Aorta (tissue), 5 donors: ENCODE data around the gene IGSF6. TPM values are rescaled to one million over a fixed set of nuclear protein-coding genes. Genes with fewer than 3 reads are reported as not detected.
"Not testable (repeated sequence)": the region's sequence is repeated elsewhere in the genome, so short reads cannot be mapped to it uniquely, and the experiment has no call there.

Source experiments
- ATAC-seq: fragments of 200-7000 bp; cut with Tn5 transposase; one replicate; pipeline ENCODE4 v1.9.1; 2022; ENCODE audit warnings: moderate library complexity; ENCODE audit not compliant: low FRiP score
- DNase-seq, 2 donors: peaks; one replicate each; pipeline ENCODE4 v3.0.0-alpha.2; 2020
- H3K27ac ChIP-seq, 2 donors: one replicate each; pipeline ENCODE4 v1.5.1; 2013; ENCODE audit warnings: low read length in 2 of 2, mild to moderate bottlenecking in 2 of 2, moderate library complexity in 2 of 2, control low read depth in 1 of 2, inconsistent platforms in 1 of 2, low read depth in 1 of 2
- H3K27me3 ChIP-seq, 2 donors: one replicate each; pipeline ENCODE4 v1.6.1; 2013; ENCODE audit warnings: control low read depth in 1 of 2, low read length in 1 of 2, mild to moderate bottlenecking in 1 of 2, moderate library complexity in 1 of 2; ENCODE audit not compliant: insufficient read depth in 2 of 2, control insufficient read depth in 1 of 2
- H3K36me3 ChIP-seq, 2 donors: one replicate each; pipeline ENCODE4 v1.6.1; 2013; ENCODE audit warnings: control low read depth in 1 of 2, low read length in 1 of 2, mild to moderate bottlenecking in 1 of 2; ENCODE audit not compliant: insufficient read depth in 2 of 2, control insufficient read depth in 1 of 2
- H3K4me1 ChIP-seq, 2 donors: one replicate each; pipeline ENCODE4 v1.6.1; 2013; ENCODE audit warnings: low read length in 2 of 2, control low read depth in 1 of 2, mild to moderate bottlenecking in 1 of 2, moderate library complexity in 1 of 2; ENCODE audit not compliant: insufficient read depth in 2 of 2, control insufficient read depth in 1 of 2
- H3K4me3 ChIP-seq, 2 donors: one replicate each; pipeline ENCODE4 v1.5.1; 2013; ENCODE audit warnings: low read length in 2 of 2, control low read depth in 1 of 2, mild to moderate bottlenecking in 1 of 2
- H3K9me3 ChIP-seq: one replicate; pipeline ENCODE4 v1.6.1; 2013; ENCODE audit warnings: mild to moderate bottlenecking, low read length; ENCODE audit not compliant: control insufficient read depth
- WGBS, 2 donors: extraction: QIAGEN DNeasy Blood & Tissue Kit; methylation state at CpG; one replicate each; pipeline ENCODE4 v1.1.7; 2013; 5-methylcytosine and 5-hydroxymethylcytosine counted together
- intact Hi-C, 2 donors: fragments of 100-400 bp; cut with DNase I; formaldehyde crosslinking; loops; one replicate each; pipeline versions ENCODE4 v1.14.2 to v1.15.0; 2022
- polyA plus RNA-seq, 2 donors: library from polyadenylated mRNA; stranded (reverse); fragments of 200-250 nt; gene quantifications; one replicate each; pipeline ENCODE4 v1.2.3, GENCODE V29; 2013
- total RNA-seq, 2 donors: library from RNA; stranded (reverse); fragmentation: NEBNext Ultra II Directional; extraction: Animal tissue kit (Norgen Biotek cat#: 25700); gene quantifications; one replicate each; pipeline ENCODE4 v1.2.1, GENCODE V29; 2021
- donor health status: healthy with polysubstance abuse.
- donor health status: Bipolar disorder and iron deficiency.
- donor health status: DM: no; HTN: no; CAD: no.
- donor health status: DM: no; HTN: no; CAD: no.
- donor health status: DM: yes; HTN: yes; CAD: no.

IGSF6 gene
- total and polyA plus RNA-seq, 4 donors: 0.95 to 7.2 (median 5.5) TPM

GRCh38 chr16:21629616-21630539 lies 22.5 kb downstream of the IGSF6 start:
- intact Hi-C loops, DNase-seq, ATAC-seq, H3K4me3 ChIP-seq, H3K27ac ChIP-seq, H3K9me3 ChIP-seq, H3K27me3 ChIP-seq, H3K36me3 ChIP-seq, H3K4me1 ChIP-seq: not testable (repeated sequence)
- 98% methylated on average over 37 of the region's 37 CpGs for WGBS, 2 donors

DNA sequence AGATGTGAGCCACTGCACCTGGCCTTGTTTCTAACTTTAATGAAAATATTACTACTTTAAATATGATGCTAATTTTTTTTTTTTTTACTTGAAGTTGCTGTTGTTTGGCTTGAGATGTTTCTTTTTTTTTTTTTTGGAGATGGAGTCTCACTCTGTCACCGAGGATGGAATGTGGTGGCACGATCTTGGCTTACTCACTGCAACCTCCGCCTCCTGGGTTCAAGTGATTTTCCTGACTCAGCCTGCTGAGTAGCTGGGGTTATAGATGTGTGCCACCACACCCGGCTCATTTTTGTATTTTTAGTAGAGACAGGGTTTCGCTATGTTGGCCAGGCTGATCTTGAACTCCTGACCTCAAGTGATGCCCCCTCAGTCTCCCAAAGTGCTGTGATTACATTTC lies 23.6 kb downstream of the IGSF6 start:
- Histone ChIP-seq H3K9me3 (no peaks in the 10 kb centered on the region), H3K36me3 (peaks cover 0 to 4% of the 10 kb centered on the region in 2 donors), H3K4me3 (no peak overlapping the region), H3K4me1 (no peaks in the 10 kb centered on the region), H3K27ac (no peak overlapping the region), H3K27me3 (no peaks in the 10 kb centered on the region)
- ATAC-seq: no peak
- no peak for DNase-seq
- WGBS, 2 donors: 83 to 87% methylated on average over 5 of the region's 5 CpGs
- intact Hi-C loops: no loop called here

DNA sequence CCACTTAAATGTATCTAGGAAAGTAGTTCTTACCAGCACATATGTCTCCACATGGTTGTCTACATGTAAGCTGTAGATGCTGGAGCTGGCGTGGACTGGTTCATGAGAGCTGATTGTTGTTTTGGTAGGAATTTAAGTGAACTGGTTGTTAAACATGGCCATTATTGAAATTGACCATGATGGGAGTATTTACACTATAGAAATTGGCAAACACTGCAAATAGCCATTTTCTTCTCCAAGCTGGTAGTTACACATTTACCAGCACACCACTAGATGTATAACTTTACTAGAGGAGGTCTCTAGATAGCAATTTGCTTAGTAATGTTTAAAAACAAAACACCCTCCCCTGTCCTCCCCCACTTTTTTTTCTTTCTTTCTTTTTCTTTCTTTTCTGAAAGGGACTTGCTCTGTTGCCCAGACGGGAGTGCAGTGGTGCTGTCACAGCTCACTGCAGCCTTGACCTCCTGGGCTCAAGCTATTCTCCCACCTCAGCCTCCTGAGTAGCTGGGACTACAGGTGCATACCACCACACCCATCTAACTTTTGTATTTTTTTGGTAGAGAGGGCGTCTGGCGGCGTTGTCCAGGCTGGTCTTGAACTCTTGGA lies 24.2 kb downstream of the IGSF6 start:
- DNase-seq (no peak), ATAC-seq (no peak)
- no peaks in the 10 kb centered on the region for H3K4me1 ChIP-seq
- WGBS, 2 donors: 94 to 97% methylated on average over 5 of the region's 5 CpGs
- no peak overlapping the region for H3K27ac ChIP-seq
- no peaks in the 10 kb centered on the region for H3K27me3 ChIP-seq
- no peak overlapping the region for H3K4me3 ChIP-seq
- peaks cover 0 to 4% of the 10 kb centered on the region in 2 donors for H3K36me3 ChIP-seq
- no peaks in the 10 kb centered on the region for H3K9me3 ChIP-seq
- intact Hi-C loops: no loop called here

DNA sequence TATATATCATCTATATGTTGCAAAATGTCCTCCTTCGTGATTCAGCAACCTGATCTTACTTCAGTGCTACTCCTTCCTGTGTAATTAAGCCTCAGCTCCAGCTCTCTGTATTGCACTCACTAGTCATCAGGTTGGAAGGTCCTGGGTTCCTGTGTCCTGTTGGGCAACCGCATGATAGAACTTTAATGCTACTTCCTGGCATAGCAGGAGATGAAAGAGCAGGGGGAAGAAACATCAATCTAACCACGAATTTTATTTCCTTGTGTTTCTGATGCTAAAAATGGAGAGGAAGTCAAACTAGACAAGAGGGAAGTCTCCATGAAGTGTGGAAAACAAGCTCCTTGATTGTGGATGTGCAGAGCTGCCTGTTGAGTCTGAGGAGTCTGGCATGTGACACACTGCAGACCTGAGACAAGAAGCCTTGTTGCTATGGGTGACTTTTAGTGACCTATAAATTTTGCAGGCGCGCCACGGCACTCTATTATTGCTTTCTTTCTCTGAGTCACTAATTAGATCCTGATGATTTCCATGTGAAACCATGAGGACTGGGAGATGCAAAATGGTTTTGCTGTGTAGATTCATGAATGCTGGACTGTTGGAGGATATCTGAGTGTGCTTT lies 25.6 kb downstream of the IGSF6 start:
- Histone ChIP-seq H3K27me3 (no peaks in the 10 kb centered on the region), H3K4me1 (no peaks in the 10 kb centered on the region), H3K9me3 (no peaks in the 10 kb centered on the region), H3K36me3 (peaks cover 0 to 4% of the 10 kb centered on the region in 2 donors), H3K4me3 (no peak overlapping the region), H3K27ac (no peak overlapping the region)
- 41 to 43% methylated on average over 6 of the region's 6 CpGs for WGBS, 2 donors
- peak; percentile 50 for ATAC-seq
- DNase-seq: no peak
- intact Hi-C loops: no loop called here

DNA sequence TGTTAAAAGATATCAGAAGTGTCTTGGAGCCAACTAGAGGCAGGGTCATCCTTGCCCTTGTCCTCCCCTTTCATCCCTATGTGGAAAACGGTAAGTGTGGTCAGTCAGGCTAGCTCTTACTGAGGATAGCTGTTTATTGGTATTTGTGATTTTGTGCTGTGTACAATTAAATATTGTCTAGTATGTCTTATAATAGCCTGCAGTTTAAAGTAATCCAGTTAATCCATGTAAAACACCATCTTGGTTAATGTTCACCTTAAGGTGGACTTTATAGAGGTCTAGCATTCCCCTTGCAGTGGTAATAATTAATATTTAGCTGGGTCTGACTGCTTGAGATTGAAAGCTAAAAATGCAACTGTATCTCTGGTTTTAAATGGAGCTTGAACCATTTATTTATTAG lies 27.4 kb downstream of the IGSF6 start:
- H3K36me3 ChIP-seq: peaks cover 0 to 4% of the 10 kb centered on the region in 2 donors
- no peak overlapping the region for H3K4me3 ChIP-seq
- H3K4me1 ChIP-seq: no peaks in the 10 kb centered on the region
- WGBS, 2 donors: 87 to 92% methylated on average over 1 of the region's 1 CpG
- H3K27me3 ChIP-seq: no peaks in the 10 kb centered on the region
- DNase-seq (no peak), ATAC-seq (no peak)
- intact Hi-C loops: no loop called here
- H3K27ac ChIP-seq: no peak overlapping the region
- no peaks in the 10 kb centered on the region for H3K9me3 ChIP-seq

GRCh38 chr16:21622545-21622944 lies 29.9 kb downstream of the IGSF6 start:
- 95 to 97% methylated on average over 1 of the region's 1 CpG for WGBS, 2 donors
- no peaks in the 10 kb centered on the region for H3K36me3 ChIP-seq
- H3K4me1 ChIP-seq: no peaks in the 10 kb centered on the region
- no peak overlapping the region for H3K27ac ChIP-seq
- H3K27me3 ChIP-seq: no peaks in the 10 kb centered on the region
- H3K9me3 ChIP-seq: no peaks in the 10 kb centered on the region
- DNase-seq: no peak
- intact Hi-C loops: no loop called here
- no peak overlapping the region for H3K4me3 ChIP-seq
- ATAC-seq: no peak

DNA sequence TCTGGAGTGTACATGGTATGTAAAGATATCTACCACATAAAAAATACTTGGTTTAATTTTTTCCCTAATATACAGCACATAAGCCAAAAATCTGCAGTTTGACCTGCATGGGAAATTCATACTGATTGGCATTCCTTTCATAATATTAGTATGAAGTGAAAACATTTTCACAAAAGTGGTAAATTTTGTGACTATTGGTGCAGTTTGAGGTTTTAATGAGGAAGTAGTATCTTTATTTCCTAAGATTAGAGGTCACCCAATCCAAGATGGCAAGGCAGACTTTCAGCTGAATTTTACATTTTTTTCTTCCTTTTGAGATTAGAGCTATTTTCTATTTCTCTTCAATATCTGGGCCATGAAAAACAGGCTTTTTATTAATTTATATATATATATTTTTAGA lies 31.8 kb downstream of the IGSF6 start:
- intact Hi-C loops: no loop called here
- peaks cover 0 to 1% of the 10 kb centered on the region in 2 donors for H3K36me3 ChIP-seq
- H3K27ac ChIP-seq: no peak overlapping the region
- no peaks in the 10 kb centered on the region for H3K4me1 ChIP-seq
- H3K27me3 ChIP-seq: no peaks in the 10 kb centered on the region
- no peak for DNase-seq
- H3K9me3 ChIP-seq: no peaks in the 10 kb centered on the region
- H3K4me3 ChIP-seq: no peak overlapping the region
- no peak for ATAC-seq

DNA sequence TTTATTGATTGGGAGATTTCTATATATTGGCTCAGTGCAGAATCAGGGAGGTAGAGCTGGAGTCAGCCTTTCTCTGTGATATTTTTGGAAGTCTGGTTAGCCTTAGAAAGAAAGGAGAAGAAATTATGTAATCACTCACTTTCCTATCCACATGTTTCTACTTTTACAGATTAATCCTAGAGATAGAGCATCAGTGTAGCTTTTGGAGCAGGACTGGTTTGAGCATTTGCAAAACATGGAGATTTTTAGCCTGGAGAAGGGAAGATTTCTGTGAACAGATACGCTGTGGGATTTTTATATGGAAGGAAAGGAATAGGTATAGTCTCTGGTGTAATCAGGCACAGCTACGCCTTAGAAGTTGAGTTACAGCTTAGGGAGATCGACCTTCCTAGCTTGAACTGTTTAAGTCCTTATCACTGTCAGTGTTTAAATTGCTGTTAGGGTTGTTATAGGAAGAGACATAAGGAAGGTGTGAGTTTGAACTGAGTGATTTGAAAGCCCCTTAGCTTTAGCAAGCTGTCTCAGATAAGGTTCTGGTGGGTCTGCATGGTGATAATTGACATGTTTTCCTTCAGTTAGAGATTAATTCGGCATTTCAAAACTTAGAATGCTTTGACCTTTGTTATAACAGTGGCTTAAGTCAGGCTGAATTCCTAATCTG lies 32.5 kb downstream of the IGSF6 start:
- ATAC-seq (no peak), DNase-seq (no peak)
- H3K27me3 ChIP-seq: no peaks in the 10 kb centered on the region
- H3K36me3 ChIP-seq: peaks cover 0 to 1% of the 10 kb centered on the region in 2 donors
- no peaks in the 10 kb centered on the region for H3K4me1 ChIP-seq
- H3K4me3 ChIP-seq: no peak overlapping the region
- intact Hi-C loops: no loop called here
- no peaks in the 10 kb centered on the region for H3K9me3 ChIP-seq
- WGBS, 2 donors: 90 to 93% methylated on average over 4 of the region's 4 CpGs
- H3K27ac ChIP-seq: no peak overlapping the region
